HG02678 (cell line): ENCODE results near the gene SLC2A1.

ENCODE experiments used
- ATAC-seq: cut with Tn5 transposase; IDR thresholded peaks from one replicate; pipeline ENCODE4 v1.9.1; 2021; ENCODE audit warnings: mild to moderate bottlenecking, moderate library complexity; ENCODE audit not compliant: unreplicated experiment

The SLC2A1 gene

DNA sequence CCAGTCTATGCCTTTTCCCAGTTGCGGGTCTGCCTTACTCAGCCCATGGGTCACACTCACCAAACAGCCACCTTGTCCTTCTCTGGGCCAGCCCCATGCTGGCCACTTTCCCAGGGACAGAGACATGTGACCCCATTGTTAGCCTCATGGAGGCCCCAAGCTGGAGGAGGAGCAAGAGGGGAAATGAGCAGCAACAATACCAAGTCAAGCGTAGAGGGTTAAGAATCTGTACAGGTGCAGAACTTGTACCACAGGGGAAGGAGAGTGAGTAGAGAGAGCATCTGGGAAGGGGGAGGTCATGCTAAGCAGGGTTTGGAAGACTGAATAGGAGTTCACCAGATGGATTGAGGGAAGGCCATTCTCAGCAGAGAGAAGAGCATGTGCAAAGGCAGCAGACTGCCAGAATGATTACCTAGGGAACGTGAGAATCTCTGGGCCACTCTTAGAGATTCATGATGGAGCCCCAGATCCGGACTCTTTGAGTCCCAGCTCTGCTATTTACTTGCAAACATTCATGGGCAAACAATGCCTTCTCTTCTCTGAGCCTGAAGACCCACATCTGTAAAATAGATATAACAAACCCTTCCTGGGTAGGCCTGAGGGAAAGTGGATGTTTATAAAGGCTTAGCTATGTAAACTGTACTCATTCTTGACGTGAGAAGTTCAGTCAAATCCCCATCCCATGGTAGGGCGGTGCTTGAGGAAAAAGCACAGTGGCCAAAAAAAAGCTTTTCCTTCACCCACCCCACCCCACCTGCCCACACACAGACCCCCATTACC, 2.8 kb upstream of the SLC2A1 start:
- ATAC-seq: no peak

- ATAC-seq: no peak
These were observed 2.1 kb upstream of the SLC2A1 start for GRCh38 chr1:42960566-42961311.

- no peak for ATAC-seq
These were observed 1.4 kb upstream of the SLC2A1 start for GRCh38 chr1:42960122-42960390.

DNA sequence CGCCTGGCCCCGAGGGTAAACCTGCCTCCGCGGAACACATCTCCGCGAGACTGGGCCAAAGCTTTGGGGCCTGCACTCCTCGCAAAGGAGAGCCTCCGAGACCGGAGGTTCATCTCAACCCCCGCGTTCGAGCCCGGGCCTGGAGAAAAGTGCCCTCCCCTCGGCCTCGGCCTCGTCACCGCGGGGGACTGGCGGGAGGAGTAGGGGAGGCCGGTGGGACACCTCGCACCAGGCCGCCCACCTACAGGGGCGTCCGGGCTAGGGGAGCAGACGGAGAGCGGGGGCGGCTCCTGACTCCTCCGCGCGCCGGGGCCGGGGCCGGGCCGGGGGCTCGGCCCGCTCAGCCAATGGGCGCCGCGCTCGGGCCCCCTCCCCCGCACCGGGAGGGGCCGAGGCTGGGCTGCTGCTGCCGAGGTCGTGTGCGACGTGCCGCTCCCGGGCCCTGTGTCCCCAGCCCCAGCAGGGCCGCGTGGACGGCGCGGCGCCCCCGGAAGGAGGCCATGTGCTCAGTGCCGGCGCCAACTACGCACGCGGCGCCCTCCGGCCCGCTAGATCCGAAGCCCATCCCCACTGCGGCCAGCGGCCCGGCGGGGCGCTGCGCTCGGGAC, 684 bp downstream of the SLC2A1 start:
- peak; percentile 57 for ATAC-seq

DNA sequence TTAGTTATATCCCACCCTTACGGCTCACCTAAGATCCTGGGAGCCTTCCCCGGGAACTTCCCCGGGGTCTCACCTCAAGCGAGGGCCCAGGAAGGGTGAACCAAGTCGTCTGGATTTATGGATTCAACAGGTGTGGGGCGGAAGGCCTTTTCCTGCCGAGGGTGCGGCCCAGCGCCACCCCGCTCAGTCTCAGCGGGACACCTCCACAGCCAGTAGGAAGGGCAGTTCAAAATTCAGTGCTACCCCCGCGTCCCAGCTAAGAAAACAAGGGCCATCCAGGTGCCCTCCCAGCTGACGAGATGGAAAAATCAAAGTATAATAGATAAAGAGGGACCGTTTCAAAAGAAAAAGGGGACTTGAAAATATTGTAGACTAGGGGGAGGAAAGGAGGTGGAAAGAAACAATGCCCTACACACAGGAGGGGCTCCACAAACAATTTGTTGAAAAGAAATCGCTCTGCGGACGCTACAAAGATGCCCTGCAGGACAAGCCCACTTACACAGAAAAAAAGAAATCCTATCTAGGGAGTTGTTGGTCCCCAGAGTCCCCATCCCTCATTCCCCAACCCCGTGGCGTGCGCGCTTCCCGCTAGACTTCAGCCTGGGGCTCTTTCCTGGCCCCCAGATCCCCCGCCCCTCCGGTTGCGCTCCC, 1.3 kb downstream of the SLC2A1 start:
- ATAC-seq: no peak

GRCh38 chr1:42956739-42957138, 1.9 kb downstream of the SLC2A1 start:
- no peak for ATAC-seq

GRCh38 chr1:42955311-42956063, 3.2 kb downstream of the SLC2A1 start:
- ATAC-seq: no peak

- no peak for ATAC-seq
These were observed 5.2 kb downstream of the SLC2A1 start for GRCh38 chr1:42953182-42954180.

DNA sequence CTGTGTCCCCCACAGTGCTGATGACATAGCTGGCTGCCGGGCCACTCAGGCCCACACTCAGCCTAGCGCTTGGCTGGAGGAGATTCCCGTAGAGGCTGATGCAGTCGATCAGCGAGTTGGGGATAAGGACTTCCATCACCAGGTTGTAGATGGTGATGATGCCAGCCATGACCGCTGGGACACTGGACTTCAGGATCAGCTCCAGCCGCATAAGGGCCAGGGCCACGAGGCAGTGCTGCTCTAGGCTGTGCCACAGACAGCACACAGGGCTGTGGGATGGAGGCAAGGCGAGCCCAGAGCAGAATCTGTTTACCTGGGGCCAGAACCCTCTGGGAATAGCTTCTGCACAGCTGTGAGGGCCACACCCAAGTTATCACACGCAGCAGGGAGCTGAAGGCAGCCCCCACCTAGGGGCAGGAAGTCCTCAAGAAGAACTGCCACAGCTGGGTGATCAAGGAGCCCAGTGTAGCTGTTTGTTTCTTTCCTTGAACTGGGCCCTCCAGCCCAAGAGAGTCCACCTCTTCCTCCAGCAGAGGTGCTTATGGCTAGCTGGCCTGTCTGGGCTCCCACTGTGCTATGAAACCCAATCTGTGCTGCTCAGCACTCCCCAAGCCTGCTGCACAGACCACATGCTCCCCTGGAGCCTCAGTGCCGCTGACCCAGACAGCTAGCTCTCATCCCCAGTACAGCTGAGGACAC, 6.2 kb downstream of the SLC2A1 start:
- ATAC-seq: peak; percentile 78

DNA sequence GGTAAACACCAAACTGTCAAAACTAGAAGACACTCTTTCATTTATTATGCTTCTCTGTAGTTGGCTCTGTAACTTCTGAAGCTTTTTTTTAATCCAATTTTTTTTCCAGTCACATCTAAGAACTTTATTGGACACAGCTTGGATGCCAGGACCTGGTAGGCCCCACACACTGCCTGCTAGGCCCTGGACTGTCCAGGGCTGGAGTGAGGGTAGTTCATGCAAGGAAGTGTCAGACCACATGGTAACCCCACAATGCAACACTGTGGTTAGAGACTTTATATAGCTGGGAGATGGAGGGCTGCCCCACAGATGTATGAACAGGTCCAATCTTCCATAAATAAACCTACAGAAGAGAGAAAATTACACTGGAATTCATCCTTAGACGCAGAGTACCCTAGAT, 7.1 kb downstream of the SLC2A1 start:
- no peak for ATAC-seq

DNA sequence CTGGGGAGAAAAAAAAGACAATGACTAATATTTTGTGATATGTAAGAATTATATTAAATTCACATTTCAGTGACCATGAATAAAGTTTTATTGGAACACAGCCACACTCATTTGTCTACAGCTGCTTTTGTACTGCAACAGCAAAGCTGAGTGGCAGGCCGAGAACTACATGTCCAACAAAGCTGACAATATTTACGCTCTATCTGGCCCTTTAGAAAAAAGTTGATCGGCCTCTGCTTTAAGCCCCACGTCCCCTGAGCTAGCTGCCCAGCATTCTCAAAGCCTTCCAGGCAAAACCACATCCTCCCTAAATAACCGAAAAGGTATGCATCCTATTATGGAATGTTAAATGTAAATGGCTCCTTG, 8.6 kb downstream of the SLC2A1 start:
- ATAC-seq: no peak

DNA sequence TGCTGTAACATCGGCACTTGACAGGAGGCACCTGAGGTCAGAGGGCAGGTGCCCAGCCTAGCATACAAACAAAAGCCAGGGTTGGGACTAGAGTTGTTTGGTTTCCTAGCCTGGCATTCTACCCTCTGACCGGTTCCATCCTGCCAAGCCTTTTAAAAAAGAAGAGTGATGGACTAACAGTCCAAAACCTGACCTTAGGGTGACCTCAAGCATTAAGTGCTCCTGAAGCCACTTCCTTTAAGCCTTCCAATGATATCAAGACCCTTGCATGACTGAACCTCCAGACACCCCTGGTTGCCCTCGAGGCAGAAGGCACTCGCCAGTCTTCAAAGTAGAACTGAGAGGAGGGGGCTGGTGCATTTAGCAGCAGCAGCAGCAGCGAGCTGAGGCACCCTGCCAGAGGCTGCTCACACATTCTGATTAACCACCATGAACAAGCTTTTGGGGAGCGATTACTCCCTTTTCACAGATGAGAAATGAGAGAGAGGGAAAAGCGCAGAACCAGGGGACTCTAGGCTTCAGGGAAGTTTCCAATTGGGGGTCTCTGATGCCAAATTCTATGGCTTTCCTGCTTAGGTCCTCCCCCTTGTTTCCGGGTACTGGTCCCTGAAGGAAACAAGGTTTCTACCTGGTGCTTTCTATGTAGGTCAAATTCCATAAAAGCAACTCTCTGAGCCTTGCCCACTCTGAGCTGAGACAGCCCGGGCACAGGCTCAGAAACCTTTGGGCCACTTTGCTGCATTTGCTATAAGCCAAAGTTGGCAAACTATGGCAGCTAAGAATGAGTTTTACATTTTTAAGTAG, 9.2 kb downstream of the SLC2A1 start:
- ATAC-seq: no peak

DNA sequence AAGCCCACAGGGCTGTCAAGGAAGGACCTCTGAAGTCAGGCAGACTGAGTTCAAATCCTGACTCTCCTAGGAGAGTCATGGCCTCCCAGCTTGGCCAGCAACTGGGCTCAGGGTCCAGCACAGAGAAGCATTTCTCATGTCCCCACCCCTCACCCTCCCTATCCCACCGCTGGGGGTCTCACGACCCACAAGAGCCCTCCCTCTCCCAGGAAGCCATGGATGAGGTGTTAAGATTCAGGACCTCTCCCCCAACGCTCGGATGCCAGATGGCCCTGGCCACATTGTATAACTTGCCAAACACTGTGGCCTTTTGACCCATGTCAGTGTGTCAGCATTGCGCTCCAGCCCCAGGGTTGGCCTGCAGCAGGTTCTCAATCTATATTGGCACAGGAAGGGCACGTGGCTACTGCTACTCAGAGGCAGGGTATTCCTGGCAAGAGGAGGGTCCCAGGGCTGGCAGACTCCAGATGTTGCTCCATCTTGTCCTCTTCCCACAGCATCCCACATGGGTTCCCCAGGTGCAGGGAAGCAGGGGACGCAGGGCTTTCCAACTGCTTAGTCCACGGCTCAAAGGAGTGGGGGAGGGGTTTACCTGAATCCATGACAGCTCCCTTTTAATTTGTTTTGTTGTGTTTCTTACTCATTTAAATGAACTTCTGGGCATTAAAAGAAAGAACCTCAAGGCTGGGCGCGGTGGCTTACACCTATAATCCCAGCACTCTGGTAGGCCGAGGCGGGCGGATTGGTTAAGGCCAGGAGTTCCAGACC, 10.5 kb downstream of the SLC2A1 start:
- ATAC-seq: no peak

GRCh38 chr1:42947117-42947516, 11.6 kb downstream of the SLC2A1 start:
- no peak for ATAC-seq

- ATAC-seq: no peak
These were observed 12.4 kb downstream of the SLC2A1 start for GRCh38 chr1:42946120-42946898.

- ATAC-seq: peak; percentile 36
These were observed 13.5 kb downstream of the SLC2A1 start for GRCh38 chr1:42945164-42945563.
